ENCODE data around the gene DHODH.

The DHODH gene

DNA sequence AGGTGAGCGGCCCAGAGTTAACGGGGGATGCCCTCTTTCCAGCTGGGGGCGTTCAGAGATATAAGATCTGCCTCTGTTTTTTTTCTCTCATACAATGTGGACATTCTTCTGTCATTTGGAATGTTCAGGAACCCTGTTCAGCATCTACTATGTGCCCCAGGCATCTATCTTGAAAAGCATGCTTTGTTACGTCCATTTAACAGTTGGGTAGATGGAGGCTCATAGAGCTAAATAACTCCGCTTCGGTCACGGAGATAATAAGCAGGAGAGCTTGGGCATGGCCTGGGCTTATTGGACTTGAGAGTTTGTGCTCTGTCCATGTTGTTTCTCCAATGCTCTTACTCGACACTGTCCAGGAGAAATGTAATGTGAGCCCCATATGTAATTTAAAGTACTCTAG is 6.1 kb downstream of the DHODH start:
- H3K27ac ChIP-seq (ENCODE audit: extremely low read depth, low read depth, low read length): no peak overlapping the region
- TF ChIP-seq MZF1 (tag by site-specific recombination; IDR thresholded peaks at IDR 0.05; ENCODE audit: borderline replicate concordance): no peak
- ChIA-PET CTCF (interaction anchor here (0.7 to 0.8 kb wide), 2 partner anchors 52 to 525 kb away, joined by 3 read pairs; no protein-coding TSS in a partner anchor), POLR2A (interaction anchor here (0.8 kb wide), 1 partner anchor 206 kb away, joined by 3 read pairs; the partner anchor contains the start of gene AP1G1)
- H3K36me3 ChIP-seq (ENCODE audit: control insufficient read depth in 2 of 2, insufficient read depth in 1 of 2, low read length in 2 of 2): peaks cover 0 to 37% of the 10 kb centered on the region in 2 experiments; a peak in 1 of 3 replicates
- H3K9me3 ChIP-seq (ENCODE audit: control insufficient read depth, insufficient read depth, low read depth, low read length): no peaks in the 10 kb centered on the region
- H3K4me3 ChIP-seq (ENCODE audit: low read depth, low read length): no peak overlapping the region
- H3K4me1 ChIP-seq (ENCODE audit: control insufficient read depth, insufficient read depth, low read length): 0 out of 2 replicates have a peak, but pooled peaks cover 2% of the 10 kb centered on the region

DNA sequence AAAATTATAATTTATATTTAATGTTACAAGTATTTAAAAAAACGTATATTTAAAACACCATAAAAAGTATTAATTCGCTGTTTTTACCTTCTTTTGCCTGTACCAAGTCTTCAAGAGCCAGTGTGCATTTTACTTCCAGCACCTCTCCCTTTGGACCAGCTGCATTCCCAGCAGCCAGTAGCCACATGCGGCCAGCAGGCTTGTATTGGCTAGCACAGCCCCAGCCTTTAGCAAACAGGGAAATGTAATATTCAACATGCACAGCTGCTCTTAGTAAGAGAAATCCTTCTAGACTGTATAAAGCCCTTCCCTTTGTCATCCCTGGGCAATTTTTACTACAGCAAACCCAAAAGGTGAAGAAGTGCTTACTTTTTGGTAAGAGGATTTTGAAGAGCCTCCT is 6.6 kb downstream of the DHODH start:
- POLR2A ChIA-PET: no interaction called here
- no peak for TF ChIP-seq ZNF10 (tag by site-specific recombination; IDR thresholded peaks at IDR 0.05)
- no peak for TF ChIP-seq SALL2 (tag by site-specific recombination; IDR thresholded peaks at IDR 0.05; ENCODE audit: borderline replicate concordance)
- TF ChIP-seq ZIC2 (tag by site-specific recombination; IDR thresholded peaks at IDR 0.05): no peak
- no peak for TF ChIP-seq ZNF16 (tag by site-specific recombination; IDR thresholded peaks at IDR 0.05; ENCODE audit: low read depth)
- no peak for TF ChIP-seq ZNF747 (tag by site-specific recombination; IDR thresholded peaks at IDR 0.05)
- TF ChIP-seq ZNF426 (tag by site-specific recombination; IDR thresholded peaks at IDR 0.05): no peak
- TF ChIP-seq ZNF157 (tag by site-specific recombination; IDR thresholded peaks at IDR 0.05): no peak
- no peak for TF ChIP-seq ZNF174 (tag by site-specific recombination; IDR thresholded peaks at IDR 0.05)
- no peak for TF ChIP-seq ZFP3 (tag by site-specific recombination; IDR thresholded peaks at IDR 0.05; ENCODE audit: low read depth)
- TF ChIP-seq, protein P1, sequence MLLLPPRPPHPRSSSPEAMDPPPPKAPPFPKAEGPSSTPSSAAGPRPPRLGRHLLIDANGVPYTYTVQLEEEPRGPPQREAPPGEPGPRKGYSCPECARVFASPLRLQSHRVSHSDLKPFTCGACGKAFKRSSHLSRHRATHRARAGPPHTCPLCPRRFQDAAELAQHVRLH (tag by site-specific recombination; IDR thresholded peaks at IDR 0.05): no peak
- TF ChIP-seq, protein P2, sequence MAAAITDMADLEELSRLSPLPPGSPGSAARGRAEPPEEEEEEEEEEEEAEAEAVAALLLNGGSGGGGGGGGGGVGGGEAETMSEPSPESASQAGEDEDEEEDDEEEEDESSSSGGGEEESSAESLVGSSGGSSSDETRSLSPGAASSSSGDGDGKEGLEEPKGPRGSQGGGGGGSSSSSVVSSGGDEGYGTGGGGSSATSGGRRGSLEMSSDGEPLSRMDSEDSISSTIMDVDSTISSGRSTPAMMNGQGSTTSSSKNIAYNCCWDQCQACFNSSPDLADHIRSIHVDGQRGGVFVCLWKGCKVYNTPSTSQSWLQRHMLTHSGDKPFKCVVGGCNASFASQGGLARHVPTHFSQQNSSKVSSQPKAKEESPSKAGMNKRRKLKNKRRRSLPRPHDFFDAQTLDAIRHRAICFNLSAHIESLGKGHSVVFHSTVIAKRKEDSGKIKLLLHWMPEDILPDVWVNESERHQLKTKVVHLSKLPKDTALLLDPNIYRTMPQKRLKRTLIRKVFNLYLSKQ (tag by site-specific recombination; IDR thresholded peaks at IDR 0.05; ENCODE audit: borderline replicate concordance): no peak
- TF ChIP-seq ZNF24 (tag by site-specific recombination; IDR thresholded peaks at IDR 0.05): no peak
- TF ChIP-seq, protein P3, sequence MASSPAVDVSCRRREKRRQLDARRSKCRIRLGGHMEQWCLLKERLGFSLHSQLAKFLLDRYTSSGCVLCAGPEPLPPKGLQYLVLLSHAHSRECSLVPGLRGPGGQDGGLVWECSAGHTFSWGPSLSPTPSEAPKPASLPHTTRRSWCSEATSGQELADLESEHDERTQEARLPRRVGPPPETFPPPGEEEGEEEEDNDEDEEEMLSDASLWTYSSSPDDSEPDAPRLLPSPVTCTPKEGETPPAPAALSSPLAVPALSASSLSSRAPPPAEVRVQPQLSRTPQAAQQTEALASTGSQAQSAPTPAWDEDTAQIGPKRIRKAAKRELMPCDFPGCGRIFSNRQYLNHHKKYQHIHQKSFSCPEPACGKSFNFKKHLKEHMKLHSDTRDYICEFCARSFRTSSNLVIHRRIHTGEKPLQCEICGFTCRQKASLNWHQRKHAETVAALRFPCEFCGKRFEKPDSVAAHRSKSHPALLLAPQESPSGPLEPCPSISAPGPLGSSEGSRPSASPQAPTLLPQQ (tag by site-specific recombination; IDR thresholded peaks at IDR 0.05): no peak
- no peak for TF ChIP-seq ZNF214 (tag by site-specific recombination; IDR thresholded peaks at IDR 0.05; ENCODE audit: borderline replicate concordance)
- no peak for TF ChIP-seq ZNF37A (tag by site-specific recombination; IDR thresholded peaks at IDR 0.05)
- TF ChIP-seq, protein P4, sequence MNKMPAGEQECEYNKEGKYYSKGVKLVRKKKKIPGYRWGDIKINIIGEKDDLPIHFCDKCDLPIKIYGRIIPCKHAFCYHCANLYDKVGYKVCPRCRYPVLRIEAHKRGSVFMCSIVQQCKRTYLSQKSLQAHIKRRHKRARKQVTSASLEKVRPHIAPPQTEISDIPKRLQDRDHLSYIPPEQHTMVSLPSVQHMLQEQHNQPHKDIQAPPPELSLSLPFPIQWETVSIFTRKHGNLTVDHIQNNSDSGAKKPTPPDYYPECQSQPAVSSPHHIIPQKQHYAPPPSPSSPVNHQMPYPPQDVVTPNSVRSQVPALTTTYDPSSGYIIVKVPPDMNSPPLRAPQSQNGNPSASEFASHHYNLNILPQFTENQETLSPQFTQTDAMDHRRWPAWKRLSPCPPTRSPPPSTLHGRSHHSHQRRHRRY (tag by site-specific recombination; IDR thresholded peaks at IDR 0.05): no peak
- TF ChIP-seq, protein P5, sequence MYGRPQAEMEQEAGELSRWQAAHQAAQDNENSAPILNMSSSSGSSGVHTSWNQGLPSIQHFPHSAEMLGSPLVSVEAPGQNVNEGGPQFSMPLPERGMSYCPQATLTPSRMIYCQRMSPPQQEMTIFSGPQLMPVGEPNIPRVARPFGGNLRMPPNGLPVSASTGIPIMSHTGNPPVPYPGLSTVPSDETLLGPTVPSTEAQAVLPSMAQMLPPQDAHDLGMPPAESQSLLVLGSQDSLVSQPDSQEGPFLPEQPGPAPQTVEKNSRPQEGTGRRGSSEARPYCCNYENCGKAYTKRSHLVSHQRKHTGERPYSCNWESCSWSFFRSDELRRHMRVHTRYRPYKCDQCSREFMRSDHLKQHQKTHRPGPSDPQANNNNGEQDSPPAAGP (tag by site-specific recombination; IDR thresholded peaks at IDR 0.05): no peak
- H3K36me3 ChIP-seq (ENCODE audit: control insufficient read depth in 2 of 2, insufficient read depth in 1 of 2, low read length in 2 of 2): peaks cover 0 to 37% of the 10 kb centered on the region in 2 experiments; a peak in 1 of 3 replicates
- no peaks in the 10 kb centered on the region for H3K9me3 ChIP-seq (ENCODE audit: control insufficient read depth, insufficient read depth, low read depth, low read length)
- no peak overlapping the region for H3K4me3 ChIP-seq (ENCODE audit: low read depth, low read length)
- no peak overlapping the region for H3K27ac ChIP-seq (ENCODE audit: extremely low read depth, low read depth, low read length)
- CTCF ChIA-PET: interaction anchor here (0.7 kb wide), 1 partner anchor 525 kb away, joined by 3 read pairs; no protein-coding TSS in a partner anchor
- 0 out of 2 replicates have a peak, but pooled peaks cover 2% of the 10 kb centered on the region for H3K4me1 ChIP-seq (ENCODE audit: control insufficient read depth, insufficient read depth, low read length)
